Activated T-helper 17 cell treated with anti-CD3 and anti-CD28 coated beads, Interleukin-2, amount 50 U/mL, for 72 hours (primary cell): ENCODE results near the gene TANC1. TPM values are rescaled to one million over a fixed set of nuclear protein-coding genes. Genes with fewer than 3 reads are reported as not detected.

Source experiments
- ATAC-seq: fragments of 150-1000 bp; cut with Tn5 transposase; replicated peaks from 2 replicates; pipeline ENCODE4 v1.10.0; 2021; ENCODE audit warnings: mild to moderate bottlenecking, moderate library complexity
- H3K27ac Mint-ChIP-seq: one replicate; pipeline ENCODE4 v1.8.0; 2022; ENCODE audit warnings: mixed read lengths
- H3K27me3 Mint-ChIP-seq: one replicate; pipeline ENCODE4 v1.8.0; 2022; ENCODE audit warnings: mixed read lengths
- H3K36me3 Mint-ChIP-seq: one replicate; pipeline ENCODE4 v1.8.0; 2022; ENCODE audit warnings: low read depth, mild to moderate bottlenecking, mixed read lengths
- H3K4me1 Mint-ChIP-seq: one replicate; pipeline ENCODE4 v1.8.0; 2022; ENCODE audit warnings: mixed read lengths
- H3K4me3 Mint-ChIP-seq: one replicate; pipeline ENCODE4 v1.8.0; 2022; ENCODE audit warnings: mild to moderate bottlenecking, mixed read lengths
- H3K9me3 Mint-ChIP-seq: one replicate; pipeline ENCODE4 v1.8.0; 2022; ENCODE audit warnings: mixed read lengths
- total RNA-seq, 2 donors: library from RNA; stranded (reverse); gene quantifications; one replicate each; pipeline ENCODE4 v1.2.3, GENCODE V29; 2022

The TANC1 gene
- total RNA-seq, 2 donors from 2014 or later = 1.4 to 1.7 TPM

DNA sequence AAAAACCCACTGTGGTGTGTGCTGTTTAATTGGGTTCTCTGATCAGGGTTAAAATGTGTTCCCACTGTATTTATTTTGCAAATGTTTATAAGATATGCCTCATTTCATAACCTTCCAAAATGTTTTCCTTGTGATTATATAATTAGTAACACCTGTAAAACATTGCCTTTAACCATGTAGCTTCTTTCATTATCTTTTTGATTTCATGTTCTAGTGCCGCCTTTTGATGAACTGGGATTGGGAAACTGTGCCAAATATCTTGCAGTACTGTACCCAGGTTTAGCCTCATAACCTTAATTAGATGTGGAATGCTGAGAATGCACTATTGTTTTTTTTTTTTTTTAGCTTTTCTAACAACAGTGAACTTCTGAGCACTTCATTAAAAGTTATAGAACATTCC is 96.9 kb downstream of the TANC1 start:
- H3K4me3 Mint-ChIP-seq = no peak overlapping the region
- H3K27ac Mint-ChIP-seq = no peak overlapping the region
- no peaks in the 10 kb centered on the region for H3K4me1 Mint-ChIP-seq
- H3K9me3 Mint-ChIP-seq = peaks cover under 1% of the 10 kb centered on the region
- no peaks in the 10 kb centered on the region for H3K36me3 Mint-ChIP-seq
- no peak for ATAC-seq
- no peaks in the 10 kb centered on the region for H3K27me3 Mint-ChIP-seq

DNA sequence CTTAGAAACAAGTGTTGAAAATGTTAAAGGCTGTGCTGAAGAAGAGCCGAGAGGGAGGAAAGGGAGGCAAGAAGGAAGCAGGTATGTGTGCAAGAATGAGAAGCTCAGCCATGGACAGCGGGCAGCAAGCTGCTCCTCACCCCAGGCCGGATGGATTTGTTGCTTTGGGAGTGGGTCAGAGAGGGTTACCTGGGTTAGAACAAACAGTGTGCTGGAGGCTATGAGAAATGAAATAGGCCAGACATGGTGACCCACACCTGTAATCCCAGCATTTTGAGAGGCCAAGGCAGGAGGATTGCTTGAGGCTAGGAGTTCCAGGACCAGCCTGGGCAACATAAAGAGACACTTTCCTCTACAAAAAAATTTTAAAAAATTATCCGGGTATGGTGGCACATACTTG is 97.5 kb downstream of the TANC1 start:
- Mint-ChIP-seq H3K4me3 (no peak overlapping the region), H3K27ac (no peak overlapping the region), H3K36me3 (no peaks in the 10 kb centered on the region), H3K9me3 (peaks cover 4% of the 10 kb centered on the region), H3K27me3 (no peaks in the 10 kb centered on the region), H3K4me1 (no peaks in the 10 kb centered on the region)
- ATAC-seq = no peak

DNA sequence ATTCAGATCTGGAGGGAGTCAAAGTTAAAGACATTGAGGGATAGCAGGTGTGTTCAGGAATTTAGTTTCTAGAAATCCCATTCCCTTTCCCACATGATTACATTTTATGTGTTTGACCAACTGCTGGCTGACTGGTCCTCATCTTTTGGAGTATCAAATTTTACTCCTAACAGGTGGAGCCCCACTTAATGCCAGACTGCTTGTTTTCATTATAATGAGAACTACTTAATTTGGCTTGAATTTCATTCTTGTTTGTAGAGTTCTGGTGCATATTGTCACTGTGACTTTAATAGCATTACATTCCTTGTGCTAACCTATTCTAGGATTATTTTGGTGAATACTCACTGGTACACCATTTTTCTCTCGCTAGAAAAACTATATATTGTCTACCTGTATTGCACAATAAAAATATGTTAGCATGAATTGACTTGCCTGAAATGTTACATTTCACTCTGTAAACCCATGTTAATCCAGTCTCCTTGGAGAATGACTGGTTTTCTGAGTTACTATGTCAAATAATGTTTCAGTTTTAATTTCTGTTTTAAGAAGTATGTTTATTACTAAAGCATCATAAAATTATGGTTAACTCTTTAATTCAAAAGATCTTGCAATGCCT is 98.2 kb downstream of the TANC1 start:
- H3K9me3 Mint-ChIP-seq = peaks cover 4% of the 10 kb centered on the region
- ATAC-seq = no peak
- no peak overlapping the region for H3K27ac Mint-ChIP-seq
- H3K4me1 Mint-ChIP-seq = no peaks in the 10 kb centered on the region
- no peak overlapping the region for H3K4me3 Mint-ChIP-seq
- H3K36me3 Mint-ChIP-seq = no peaks in the 10 kb centered on the region
- no peaks in the 10 kb centered on the region for H3K27me3 Mint-ChIP-seq

DNA sequence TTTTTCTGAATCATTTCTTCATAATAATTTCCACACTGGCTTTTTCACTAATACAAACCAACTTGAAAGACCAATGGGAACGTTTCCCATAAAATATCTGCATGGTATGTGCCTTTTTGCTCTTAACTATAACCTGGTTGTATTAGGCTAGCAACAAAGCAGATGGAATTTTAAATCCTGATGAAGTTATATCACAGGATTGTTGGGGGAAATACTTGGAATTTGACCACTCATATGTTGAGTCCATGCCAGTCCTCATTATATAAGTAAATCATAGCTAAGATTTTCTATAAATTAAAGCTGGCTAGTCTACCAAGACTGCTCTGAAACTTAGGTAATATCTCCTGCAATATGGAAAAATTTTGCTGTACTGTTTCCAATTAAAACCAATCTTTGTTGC is 99.5 kb downstream of the TANC1 start:
- Mint-ChIP-seq H3K27ac (no peak overlapping the region), H3K9me3 (peaks cover 4% of the 10 kb centered on the region), H3K27me3 (no peaks in the 10 kb centered on the region), H3K4me1 (no peaks in the 10 kb centered on the region), H3K36me3 (no peaks in the 10 kb centered on the region), H3K4me3 (no peak overlapping the region)
- no peak for ATAC-seq

DNA sequence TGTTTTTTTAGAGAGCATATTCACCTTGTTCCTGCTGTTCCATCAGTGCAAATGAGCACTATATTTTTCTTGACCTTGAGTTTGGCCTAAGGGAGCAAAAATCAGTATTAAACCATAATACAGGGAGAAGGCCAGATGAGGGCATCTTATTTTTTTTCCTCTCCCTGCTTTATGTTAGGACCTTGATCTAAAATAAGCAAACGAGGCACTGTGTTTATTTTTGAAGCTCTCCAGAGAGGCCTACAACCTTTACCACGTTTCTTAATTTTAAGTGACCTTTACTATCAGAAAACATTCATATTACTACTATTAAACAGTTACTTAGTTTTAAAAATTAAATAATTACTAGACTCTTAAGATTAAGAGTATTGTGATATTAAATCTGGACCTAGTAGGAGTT is 100.8 kb downstream of the TANC1 start:
- peaks cover 4% of the 10 kb centered on the region for H3K9me3 Mint-ChIP-seq
- H3K27me3 Mint-ChIP-seq = no peaks in the 10 kb centered on the region
- ATAC-seq = no peak
- no peak overlapping the region for H3K27ac Mint-ChIP-seq
- no peaks in the 10 kb centered on the region for H3K36me3 Mint-ChIP-seq
- no peak overlapping the region for H3K4me3 Mint-ChIP-seq
- no peaks in the 10 kb centered on the region for H3K4me1 Mint-ChIP-seq

DNA sequence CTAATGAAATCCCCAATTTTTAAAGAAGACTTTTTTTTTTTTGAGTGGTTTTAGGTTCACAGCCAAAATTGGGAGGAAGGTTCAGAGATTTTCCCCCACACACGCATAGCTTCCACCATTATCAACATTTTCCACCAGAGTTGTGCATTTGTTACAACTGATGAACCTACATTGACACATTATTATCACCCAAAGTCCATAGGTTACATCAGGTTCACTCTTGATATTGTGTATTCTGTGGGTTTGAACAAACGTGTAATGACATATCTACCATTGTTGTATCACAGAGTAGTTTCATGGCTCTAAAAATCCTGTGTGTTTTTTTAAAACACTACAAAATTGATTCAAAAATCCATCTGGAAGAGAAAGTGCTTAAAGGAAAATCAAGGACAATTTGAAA is 101.8 kb downstream of the TANC1 start:
- no peaks in the 10 kb centered on the region for H3K36me3 Mint-ChIP-seq
- peaks cover 4% of the 10 kb centered on the region for H3K9me3 Mint-ChIP-seq
- no peaks in the 10 kb centered on the region for H3K4me1 Mint-ChIP-seq
- no peaks in the 10 kb centered on the region for H3K27me3 Mint-ChIP-seq
- H3K4me3 Mint-ChIP-seq = no peak overlapping the region
- no peak overlapping the region for H3K27ac Mint-ChIP-seq
- ATAC-seq = no peak

DNA sequence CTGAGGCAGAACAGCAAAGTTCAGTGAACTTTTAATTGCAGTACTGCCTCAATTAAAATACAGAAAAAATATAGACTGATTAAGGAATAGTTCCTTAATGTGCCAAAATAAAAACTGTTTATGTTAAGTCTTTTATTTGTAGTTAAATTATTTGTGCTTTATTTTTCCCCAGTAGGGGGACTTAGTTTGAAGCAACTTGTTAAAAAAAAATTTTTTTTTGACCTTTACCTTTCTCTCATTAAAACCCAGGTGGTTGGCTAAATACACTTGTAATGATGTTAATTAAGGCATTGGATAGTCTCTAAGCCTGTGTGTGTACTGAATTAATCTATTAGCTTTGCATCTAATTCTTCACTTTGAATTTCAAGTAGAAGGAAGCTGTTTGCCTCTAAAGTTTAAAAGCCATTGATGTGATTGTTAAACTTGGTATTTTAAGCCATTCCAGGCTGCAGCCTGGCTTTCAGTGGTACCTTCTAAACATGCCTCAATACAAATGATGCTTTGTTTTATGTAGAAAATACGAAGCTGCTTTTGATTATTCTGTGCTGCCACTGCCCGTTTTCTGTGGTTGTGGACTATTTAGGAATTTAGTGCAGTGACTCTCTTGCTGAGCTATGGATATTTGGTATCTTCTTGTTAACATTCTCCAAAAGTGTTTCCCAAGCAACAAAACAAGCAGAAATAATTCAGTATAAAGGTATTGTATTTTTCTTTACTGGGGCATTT is 102.9 kb downstream of the TANC1 start:
- Mint-ChIP-seq H3K27me3 (no peaks in the 10 kb centered on the region), H3K4me1 (no peaks in the 10 kb centered on the region), H3K4me3 (no peak overlapping the region), H3K9me3 (peaks cover 4% of the 10 kb centered on the region), H3K27ac (no peak overlapping the region), H3K36me3 (no peaks in the 10 kb centered on the region)
- ATAC-seq = no peak

DNA sequence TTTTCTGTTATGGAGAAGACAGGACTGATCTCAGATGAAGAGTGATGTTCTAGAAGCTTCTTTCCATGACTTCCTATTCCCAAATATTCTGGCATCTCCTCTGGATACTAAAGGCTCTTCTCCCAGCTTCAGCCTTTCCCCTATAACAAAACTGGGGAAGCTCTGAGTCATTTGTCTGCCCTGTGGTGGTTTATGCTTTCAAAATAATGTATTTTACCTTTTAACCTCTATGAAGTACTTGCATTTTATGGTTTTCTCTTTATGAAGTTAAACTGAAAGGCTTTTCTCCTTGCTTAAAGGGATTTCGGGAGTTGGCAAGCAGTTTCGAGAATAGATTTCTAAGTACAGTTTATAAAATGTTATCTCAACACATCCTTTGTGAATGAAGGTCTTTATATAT is 104.4 kb downstream of the TANC1 start:
- no peak overlapping the region for H3K27ac Mint-ChIP-seq
- H3K9me3 Mint-ChIP-seq = peaks cover 4% of the 10 kb centered on the region
- H3K4me1 Mint-ChIP-seq = no peaks in the 10 kb centered on the region
- H3K27me3 Mint-ChIP-seq = no peaks in the 10 kb centered on the region
- ATAC-seq = no peak
- no peak overlapping the region for H3K4me3 Mint-ChIP-seq
- no peaks in the 10 kb centered on the region for H3K36me3 Mint-ChIP-seq

DNA sequence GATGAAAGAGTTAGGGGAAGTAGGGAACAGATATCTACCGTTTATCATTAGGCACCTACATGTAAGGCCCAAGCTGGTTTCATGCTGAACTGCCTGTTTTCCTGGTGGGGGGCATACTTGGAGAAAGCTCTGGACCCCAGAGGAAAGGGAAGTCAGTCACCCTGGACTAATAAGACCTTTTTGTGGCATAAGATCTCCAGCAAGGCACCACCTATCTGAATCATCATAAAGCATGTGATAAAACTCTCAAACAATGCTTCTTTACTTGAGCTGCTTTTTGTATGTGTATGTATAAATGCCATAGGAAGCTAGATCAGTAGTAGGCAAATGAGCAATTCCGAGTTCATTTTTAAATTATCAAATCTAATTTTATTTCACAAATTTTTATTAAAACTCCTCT is 104.8 kb downstream of the TANC1 start:
- Mint-ChIP-seq H3K27me3 (no peaks in the 10 kb centered on the region), H3K36me3 (no peaks in the 10 kb centered on the region), H3K4me3 (no peak overlapping the region), H3K9me3 (peaks cover 4% of the 10 kb centered on the region), H3K27ac (no peak overlapping the region), H3K4me1 (no peaks in the 10 kb centered on the region)
- no peak for ATAC-seq

DNA sequence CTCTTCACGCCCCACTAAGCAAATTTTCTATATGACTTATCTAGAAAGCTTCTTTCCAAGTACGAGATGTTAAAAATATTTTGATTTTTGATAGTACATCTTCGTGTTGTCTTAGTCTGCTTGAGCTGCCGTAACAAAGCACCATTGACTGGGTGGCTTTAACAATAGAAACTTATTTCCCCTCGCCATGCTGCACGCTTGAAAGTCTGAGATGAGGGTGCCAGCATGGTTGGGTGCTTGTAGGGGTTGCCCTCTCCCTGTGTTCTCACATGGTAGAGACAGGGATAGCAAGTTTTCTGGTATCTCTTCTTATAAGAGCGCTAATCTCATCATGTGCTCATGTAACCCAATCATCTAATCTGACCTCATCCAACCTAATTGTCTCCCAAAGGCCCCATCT is 106.2 kb downstream of the TANC1 start:
- Mint-ChIP-seq H3K27me3 (no peaks in the 10 kb centered on the region), H3K27ac (no peak overlapping the region)

DNA sequence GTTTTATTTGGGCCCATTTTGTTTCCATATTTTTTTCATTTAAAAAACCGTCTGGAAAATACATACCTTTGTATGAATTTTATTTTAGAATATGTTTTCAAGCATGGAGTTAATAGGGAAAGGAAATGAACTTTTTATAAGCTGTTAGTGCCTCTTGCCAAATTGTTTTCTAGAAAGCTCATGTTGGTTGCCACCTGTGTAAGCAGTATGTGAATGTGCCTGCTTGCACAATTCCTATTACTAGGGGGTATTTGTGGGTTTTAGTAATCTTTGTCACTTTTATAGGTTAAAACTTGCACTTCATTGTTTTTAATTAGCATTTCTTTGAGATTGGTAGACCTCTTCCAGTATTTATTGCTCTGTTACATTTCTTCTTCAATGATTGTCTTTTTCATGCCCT is 107.3 kb downstream of the TANC1 start:
- H3K4me3 Mint-ChIP-seq = no peak overlapping the region
- H3K27me3 Mint-ChIP-seq = no peaks in the 10 kb centered on the region
- no peak for ATAC-seq
- H3K4me1 Mint-ChIP-seq = no peaks in the 10 kb centered on the region
- no peaks in the 10 kb centered on the region for H3K9me3 Mint-ChIP-seq
- no peak overlapping the region for H3K27ac Mint-ChIP-seq
- H3K36me3 Mint-ChIP-seq = no peaks in the 10 kb centered on the region

More for the DNA sequence above, 106.2 kb downstream of the TANC1 start:
- no peaks in the 10 kb centered on the region for H3K4me1 Mint-ChIP-seq
- H3K36me3 Mint-ChIP-seq = no peaks in the 10 kb centered on the region
- H3K9me3 Mint-ChIP-seq = peaks cover 4% of the 10 kb centered on the region
- H3K4me3 Mint-ChIP-seq = no peak overlapping the region
- no peak for ATAC-seq

DNA sequence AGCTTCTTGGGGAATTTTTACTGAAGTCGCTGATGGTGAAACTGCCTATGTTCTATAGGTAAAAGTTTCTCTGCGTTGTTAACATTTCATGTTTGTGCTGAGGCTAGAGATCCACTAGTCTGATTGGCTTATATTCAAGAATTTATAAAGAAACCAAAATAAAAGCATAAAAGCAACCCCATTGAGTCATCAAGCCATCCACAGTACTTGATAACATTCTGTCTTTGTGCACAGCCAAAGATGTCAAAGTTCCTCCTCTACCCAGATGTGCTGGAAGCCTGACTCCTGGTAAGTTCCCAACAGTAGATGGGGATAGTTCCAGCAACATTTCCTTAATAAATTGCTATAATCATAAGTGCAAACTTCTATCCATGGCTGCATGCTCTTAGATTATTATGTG is 107.8 kb downstream of the TANC1 start:
- Mint-ChIP-seq H3K36me3 (no peaks in the 10 kb centered on the region), H3K27ac (no peak overlapping the region), H3K4me1 (no peaks in the 10 kb centered on the region), H3K4me3 (no peak overlapping the region), H3K27me3 (no peaks in the 10 kb centered on the region), H3K9me3 (no peaks in the 10 kb centered on the region)
- ATAC-seq = no peak

DNA sequence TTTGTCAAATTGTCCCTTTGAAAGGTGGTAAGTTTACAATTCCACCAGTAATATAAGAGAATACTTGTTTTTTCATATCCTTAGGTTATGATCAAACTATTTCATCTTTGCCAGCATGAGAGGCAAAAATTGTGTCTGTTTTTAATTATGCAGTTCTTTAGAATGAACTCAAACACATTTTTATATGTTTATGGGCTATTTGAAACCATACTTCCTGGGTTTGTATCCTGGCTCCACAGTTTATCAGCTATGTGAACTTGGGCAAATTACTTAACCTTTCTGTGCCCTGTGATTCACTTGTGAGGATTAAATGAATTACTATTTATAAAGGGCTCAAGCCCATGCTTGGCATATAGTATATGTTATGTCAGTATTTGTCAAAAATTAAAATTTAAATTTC is 109.4 kb downstream of the TANC1 start:
- H3K4me1 Mint-ChIP-seq = no peaks in the 10 kb centered on the region
- no peak overlapping the region for H3K4me3 Mint-ChIP-seq
- H3K27ac Mint-ChIP-seq = no peak overlapping the region
- no peaks in the 10 kb centered on the region for H3K36me3 Mint-ChIP-seq
- no peaks in the 10 kb centered on the region for H3K9me3 Mint-ChIP-seq
- no peaks in the 10 kb centered on the region for H3K27me3 Mint-ChIP-seq
- ATAC-seq = no peak

DNA sequence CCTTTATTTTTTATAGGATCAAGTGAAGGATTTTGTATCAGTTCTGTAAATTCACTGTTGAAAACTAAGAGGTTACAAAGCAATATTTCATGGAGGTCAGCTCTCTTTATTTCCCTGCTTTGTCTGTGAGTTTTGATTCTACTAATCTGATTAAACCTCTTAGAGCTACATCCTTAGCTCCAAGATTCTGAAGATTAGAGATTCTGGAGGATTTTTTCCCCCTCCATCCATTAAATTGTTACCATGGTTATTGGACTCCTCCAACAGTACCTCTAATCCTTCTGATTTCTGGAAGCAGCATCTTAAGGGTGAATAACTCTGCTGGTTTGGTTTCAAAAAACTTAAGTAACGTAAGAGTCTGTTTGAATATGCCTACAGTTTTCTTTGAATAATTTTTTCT is 110.0 kb downstream of the TANC1 start:
- no peak for ATAC-seq
- Mint-ChIP-seq H3K4me1 (no peaks in the 10 kb centered on the region), H3K27me3 (no peaks in the 10 kb centered on the region), H3K36me3 (no peaks in the 10 kb centered on the region), H3K9me3 (no peaks in the 10 kb centered on the region), H3K27ac (no peak overlapping the region), H3K4me3 (no peak overlapping the region)

DNA sequence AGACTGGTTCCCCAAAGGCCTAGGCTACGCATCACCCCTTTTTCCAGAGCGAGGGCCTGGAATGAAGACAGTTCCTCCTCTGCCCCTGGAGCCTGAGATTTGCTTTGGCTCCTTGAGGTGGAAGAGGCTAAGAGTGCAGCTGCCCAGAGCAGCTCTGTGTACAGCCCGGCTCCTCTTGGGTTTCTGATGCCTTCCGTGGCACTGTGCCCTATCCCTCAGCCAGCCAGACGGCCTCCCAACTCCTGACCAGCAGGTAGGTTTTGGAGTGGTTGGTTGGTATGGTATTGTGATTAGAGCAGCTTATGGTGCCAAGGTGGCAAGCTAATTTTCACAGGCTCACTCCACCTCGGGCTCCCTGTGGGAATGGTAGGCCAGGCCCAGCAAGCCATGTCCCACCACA is 112.2 kb downstream of the TANC1 start:
- Mint-ChIP-seq H3K27ac (no peak overlapping the region), H3K9me3 (no peaks in the 10 kb centered on the region), H3K36me3 (no peaks in the 10 kb centered on the region), H3K4me1 (no peaks in the 10 kb centered on the region), H3K4me3 (no peak overlapping the region), H3K27me3 (no peaks in the 10 kb centered on the region)
- no peak for ATAC-seq
